PC-9 (cell line): Measurements from ENCODE around the gene LAMA5.

Experiments
- EZH2 ChIP-seq: fragments of 200-600 bp; sonication (generic); IDR thresholded peaks from 2 replicates; pipeline ENCODE4 v1.8.0; 2017; ENCODE audit warnings: antibody characterized with exemption, low read depth
- TF ChIP-seq, protein P1 (sequence below): fragments of 200-600 bp; sonication (generic); conservative IDR thresholded peaks from 2 replicates; pipeline ENCODE4 v1.6.1; 2017; ENCODE audit warnings: mixed run types, antibody characterized with exemption, mild to moderate bottlenecking, moderate library complexity

DNA sequence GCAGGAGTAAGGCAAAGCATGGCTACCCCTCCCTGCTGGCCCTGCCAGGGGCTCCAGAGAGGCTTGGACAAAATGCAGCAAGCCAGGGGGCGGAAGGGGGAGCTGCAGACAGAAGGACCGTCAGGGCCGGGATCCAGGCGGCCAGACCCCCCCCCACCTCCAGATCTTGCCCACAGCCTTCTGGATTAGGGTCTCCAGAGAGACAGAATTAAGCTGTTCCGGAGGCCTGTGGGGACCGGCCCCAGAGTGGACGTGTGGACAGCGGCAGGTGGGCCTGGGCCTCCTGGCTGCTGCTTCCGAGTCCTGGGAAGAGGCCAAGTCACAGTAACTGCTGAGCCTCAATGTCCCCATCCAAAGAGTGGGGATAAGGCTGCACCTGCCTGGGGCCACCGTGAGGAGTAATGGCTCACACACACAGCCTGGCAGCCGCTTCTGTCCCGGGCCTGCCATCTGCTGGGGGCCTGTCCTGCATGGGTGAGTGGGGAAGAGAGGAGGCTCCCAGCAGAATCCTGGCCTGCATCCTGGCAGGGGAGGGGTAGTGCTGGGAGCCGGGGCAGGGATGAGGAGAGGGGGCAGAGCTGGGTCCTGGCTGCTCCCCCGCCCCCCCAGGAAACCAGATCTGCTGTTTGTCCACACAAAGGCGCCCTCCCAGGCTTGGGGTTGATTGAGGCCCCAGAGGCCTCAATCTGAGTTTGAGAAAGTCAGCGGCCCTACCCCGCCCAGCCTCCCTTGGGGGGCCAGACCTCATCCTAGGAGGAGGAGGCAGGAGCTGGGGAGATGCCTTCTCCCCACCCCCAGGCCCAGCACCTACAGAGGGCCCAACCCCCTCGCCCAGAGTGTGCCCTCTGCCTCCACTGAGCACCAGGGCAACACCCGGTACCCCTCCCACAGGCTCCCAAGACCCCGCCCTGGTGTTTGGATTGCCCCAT is 3.9 kb downstream of the LAMA5 start:
- TF ChIP-seq, protein P1, sequence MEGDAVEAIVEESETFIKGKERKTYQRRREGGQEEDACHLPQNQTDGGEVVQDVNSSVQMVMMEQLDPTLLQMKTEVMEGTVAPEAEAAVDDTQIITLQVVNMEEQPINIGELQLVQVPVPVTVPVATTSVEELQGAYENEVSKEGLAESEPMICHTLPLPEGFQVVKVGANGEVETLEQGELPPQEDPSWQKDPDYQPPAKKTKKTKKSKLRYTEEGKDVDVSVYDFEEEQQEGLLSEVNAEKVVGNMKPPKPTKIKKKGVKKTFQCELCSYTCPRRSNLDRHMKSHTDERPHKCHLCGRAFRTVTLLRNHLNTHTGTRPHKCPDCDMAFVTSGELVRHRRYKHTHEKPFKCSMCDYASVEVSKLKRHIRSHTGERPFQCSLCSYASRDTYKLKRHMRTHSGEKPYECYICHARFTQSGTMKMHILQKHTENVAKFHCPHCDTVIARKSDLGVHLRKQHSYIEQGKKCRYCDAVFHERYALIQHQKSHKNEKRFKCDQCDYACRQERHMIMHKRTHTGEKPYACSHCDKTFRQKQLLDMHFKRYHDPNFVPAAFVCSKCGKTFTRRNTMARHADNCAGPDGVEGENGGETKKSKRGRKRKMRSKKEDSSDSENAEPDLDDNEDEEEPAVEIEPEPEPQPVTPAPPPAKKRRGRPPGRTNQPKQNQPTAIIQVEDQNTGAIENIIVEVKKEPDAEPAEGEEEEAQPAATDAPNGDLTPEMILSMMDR: no peak
- no peak for TF ChIP-seq EZH2
